NCI-H146 (cell line): ENCODE data around the gene PXYLP1.

Source experiments
- DNase-seq: peaks from one replicate; lab custom pipeline; 2025; lab: John Stamatoyannopoulos, UW

The PXYLP1 gene

DNA sequence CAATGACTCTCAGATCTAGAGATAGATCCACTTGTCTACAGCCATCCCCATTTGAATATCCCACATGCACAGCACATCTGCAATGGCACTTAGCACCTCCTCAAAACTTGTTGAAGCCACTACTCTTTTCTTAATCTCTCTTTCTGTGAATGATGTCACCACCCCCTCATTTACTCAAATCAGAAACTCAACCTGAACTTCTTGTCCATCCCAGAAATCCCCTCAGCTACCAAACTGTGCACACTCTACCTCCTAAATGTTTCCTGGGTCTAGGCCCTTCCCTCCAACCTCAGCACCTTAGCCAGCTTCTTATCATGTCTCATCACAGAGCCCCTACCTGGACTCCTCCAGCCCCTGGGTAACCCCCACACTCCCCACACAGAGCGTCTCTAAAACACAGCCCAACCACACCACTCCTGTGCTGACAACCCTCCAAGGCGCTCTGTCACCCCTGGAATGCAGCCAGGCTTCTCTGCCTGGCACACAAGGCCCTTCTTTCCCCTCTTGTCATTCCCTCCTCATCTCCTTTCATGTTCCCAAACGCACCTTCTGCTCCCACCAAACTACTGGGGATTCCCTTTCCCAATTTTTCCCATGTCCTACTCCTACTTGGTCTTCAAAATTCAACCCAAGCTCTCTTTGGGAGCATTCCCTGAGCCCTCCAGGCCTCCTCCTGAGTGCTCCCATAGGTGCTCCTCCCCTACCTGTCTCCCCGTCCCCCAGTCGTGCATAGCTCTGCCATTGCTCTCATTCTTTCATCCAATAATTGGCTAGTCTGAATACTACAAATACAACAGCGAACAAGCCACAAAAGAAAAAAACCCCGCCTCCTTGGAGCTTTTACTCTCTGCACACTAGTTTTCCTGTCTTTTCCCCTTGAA lies 96.9 kb downstream of the PXYLP1 start:
- no peak for DNase-seq

DNA sequence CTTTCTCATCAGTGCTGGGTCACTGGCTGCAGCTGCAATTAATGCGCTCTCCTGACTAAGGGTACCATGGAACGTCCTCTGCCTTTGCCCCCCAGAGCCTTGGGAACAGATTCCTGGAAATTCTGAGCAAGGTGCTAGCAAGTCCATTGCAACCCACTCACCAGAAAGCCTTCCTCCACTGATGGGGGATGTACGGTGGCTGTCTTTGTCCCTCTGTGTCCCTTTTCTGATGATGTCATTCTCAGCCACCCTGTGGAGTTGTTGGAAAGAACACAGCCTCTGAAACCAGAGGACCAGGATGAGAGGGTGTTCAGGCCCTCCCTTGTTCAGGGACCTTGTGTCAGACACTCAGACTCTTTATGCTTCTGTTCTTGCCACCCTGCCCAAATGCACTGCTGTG lies 98.6 kb downstream of the PXYLP1 start:
- DNase-seq = peak; percentile 76

DNA sequence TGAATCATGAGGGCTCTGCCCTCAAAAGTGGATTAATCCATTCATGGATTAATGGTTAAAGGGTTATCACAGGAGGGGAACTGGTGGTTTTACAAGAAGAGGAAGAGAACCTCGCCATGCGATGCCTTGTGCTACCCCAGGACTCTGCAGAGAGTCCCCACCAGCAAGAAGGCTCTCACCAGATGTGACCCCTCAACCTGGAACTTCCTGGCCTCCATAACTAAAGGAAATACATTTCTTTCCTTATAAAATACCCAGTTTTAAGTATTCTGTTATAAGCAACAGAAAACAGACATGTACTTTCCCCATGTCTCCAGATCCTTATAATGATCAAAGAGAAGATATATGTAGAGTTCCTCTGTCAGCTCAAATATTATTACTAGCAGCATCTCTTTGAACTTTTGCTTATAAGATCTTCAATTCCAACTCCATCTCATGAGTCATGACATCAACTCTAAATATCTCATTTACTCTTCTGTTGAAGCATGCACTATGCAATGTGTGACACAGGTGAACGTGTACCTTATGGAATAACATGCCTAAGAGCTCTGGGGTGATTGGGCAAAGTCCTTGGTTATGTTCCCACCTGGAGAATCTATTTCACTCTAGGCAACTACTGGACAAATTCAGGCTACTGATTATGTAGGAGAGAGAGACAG lies 99.2 kb downstream of the PXYLP1 start:
- no peak for DNase-seq

DNA sequence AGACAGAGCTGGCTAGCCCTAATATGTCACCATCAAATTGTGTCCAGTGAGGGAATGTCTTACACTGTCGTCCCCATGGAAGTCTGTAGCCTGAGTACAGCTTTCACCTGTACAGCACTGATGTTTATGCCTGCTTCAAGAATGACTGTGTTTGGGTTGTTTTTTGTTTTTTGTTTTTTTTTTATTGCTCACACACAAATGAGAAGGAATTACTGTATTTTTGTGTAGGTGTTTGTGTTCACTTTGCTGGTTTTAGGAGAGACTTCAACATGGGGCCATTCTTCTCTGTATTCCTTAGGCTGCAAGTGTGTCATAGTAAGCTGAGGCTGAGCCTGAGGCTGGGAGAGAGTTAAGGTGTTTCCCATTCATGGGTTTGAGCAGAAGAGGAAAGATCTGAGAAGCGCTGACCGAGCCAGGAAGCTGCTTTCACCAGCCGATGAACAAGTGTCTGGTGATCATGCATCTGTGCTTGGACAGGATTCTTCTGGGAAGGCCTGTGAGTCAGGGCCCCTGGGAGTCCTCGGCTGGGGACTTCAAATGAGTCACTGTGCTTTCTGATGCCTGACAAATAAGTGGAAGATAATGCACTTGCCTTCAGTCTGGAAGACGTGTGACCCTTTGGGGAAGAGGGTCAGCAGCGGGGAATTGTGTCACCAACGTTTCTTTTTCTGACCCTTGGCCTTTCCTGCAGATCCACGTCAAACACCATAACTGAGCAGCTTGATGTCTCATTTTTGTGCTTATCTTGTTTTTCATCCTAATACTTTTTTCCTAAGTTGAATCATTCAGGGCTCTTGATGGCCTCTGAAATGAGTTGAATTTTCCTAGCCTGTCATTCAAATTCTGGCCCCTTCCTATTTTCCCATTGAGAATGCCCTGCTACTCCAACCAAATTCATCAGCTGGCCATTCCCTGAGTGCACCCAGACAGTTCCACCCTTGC lies 100.0 kb downstream of the PXYLP1 start:
- no peak for DNase-seq

DNA sequence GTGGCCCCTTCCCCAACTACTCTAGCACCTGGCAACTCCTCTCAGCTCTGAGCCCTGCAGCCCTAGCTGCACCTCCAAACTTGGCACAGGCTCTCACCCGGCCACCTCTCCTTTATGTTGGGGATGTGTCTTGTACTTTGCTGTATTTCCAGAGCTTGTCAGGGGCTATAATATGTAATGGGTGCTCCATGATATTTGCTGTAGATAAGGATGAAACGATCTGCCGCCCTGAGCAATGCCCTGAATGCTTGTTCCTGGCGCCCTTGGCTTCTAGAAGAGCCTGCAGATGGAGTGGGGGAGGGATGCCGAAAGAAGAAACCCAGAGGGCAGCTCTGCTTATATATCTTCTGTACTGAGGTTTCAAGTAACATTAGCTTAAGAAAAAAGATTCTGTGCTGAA lies 100.8 kb downstream of the PXYLP1 start:
- DNase-seq = no peak

DNA sequence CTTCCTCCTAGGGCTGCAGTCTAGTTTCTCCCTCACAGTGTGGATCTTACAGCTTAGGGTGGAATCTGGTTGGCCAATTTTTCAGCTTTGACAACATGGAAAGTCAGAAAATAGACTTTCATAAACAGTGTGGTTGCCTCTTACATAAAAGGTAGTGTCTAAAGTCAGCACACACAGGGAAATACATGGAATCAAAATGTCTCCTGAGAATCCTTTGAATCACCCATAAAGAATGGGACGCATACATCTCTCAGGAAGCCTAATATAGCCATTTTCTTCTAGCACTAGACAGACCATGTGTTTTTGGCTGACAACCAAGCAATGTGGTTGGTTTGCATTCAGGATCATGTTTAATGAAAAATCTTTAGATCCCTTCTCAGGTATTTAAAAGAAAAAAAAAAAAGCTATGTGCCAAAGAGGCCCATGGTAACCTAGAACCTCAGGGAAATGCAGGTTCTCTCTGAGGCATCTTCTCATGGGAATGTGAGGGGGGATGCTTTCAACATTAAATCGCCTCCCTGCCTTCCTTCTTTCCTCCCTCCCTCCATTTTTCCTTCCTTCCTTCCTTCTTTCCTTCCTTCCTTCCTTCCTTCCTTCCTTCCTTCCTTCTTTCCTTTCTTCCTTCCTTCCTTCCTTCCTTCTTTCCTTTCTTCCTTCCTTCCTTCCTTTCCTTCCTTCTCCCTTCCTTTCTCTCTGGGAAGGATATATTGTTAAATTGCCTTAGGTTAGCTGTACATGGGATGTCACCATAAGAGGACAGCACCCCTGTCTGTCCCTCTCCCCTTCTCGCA lies 102.4 kb downstream of the PXYLP1 start:
- no peak for DNase-seq

DNA sequence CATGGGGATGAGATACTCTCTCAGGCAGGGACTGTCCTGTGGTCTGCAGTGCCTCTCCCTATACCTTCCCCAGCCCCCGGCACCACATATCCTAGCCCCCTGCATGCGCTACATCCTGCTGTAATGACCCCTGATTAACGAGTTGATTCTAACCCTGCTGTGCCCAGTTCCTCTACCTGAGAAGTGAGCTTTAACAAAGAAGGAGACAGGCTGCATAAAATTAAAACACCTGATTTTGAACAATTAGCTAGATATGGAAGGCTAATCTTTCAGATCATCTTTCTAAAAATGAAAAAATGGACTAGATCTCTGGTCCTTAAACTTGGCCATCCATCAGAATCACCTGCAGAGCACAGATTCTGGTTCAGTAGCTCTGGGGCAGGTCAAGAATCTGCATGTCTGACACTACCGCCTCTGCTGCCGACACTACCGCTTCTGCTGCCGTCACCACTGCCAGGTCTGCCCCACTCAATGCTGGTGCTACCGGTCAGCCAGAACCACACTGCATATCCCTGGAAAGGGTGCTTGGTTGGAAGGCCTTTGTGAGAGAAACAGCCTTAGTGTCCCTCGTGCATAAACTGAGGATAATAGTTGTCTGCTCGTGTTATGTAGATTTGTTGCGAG lies 103.1 kb downstream of the PXYLP1 start:
- DNase-seq = peak; percentile 72

DNA sequence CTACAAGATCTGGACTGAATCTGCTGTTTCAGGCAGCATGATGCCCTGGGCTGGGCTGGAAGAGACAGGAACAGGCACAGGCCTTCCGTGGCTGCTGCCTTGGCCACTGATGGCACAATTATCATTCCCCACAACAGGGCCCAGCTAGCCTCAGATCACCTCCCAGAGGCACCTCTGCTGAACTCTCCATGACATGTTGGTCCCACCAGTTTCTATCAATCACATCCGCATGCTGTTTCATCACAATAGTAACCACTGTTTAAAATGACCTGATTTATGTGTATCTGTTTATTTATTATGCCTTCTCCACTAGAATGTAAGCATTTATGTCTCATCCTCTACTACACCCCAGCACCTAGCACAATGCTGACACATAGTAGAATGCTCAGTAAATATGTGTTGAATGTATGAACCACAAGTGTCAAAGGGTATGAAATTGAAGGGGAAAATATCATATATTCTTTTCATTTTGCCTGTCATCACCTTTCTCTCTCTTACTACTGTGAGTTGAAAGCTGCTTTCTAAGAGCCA lies 104.0 kb downstream of the PXYLP1 start:
- DNase-seq = peak; percentile 18

DNA sequence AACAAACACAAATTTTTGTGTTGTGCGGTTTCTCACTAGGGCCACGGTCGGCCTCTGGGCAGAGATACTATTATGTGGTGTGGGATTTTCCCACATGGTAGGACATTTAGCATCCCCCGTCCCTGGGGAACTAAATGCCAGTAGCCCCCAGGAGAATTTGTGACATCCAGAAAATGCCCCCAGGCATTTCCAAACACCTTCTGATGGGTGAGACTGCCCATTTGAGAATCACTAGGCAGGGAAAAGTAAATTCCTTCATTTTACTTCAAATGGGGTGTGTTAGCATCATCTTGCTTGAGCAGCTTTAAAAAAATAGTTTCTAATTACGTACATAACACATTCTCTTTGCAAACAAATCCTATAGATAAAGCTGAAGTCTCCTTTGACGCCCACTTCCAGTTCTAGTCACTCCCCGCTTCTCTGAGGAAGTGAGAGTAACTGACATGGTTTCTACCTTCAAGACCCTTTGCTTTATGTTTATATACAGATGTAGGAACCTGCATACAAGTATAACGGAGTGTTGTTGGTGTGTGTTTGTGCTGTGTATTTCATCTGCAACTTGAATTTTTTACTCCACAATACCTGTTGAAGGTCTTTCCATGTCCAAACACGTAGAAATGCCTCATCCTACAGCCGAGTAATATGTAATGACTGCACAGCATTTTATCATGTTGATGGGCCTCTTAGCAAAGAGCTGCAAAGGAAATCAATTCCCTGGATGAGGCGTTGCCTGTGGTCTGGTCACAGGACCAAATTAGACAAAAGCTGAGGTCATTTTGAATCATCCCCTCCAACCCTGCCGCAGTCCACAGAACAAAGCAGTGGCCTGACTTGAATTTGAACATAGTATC lies 105.3 kb downstream of the PXYLP1 start:
- peak; percentile 44 for DNase-seq

DNA sequence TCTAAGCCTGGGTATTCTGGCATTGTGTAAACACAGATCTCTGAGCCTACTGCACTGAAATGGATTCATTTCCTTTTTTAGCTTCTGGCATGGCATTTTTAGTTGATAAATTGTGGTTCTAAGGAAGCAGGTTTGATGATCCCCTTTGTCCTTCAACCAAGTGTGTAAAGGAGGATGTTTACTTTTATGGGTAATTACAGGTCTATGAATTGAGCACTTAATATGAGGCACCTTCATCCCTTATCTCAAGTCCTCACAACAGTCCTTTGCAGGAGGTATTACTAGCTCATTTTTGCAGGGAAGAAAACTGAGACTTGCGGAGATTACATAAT lies 105.9 kb downstream of the PXYLP1 start:
- DNase-seq = peak; percentile 97

DNA sequence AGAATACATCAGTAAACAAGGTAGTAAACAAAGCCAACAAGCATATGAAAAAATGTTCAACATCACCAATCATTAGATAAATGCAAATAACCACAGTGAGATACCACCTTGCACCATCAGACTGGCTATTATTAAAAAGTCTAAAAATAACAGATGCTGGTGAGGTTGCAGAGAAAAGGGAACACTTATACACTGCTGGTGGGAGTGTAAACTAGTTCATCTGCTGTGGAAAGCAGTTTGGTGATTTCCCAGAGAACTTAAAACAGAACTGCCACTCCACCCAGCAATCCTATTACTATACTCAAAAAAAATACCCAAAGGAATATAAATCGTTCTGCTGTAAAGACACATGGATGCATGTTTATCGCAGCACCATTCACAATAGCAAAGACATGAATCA lies 106.4 kb downstream of the PXYLP1 start:
- no peak for DNase-seq

DNA sequence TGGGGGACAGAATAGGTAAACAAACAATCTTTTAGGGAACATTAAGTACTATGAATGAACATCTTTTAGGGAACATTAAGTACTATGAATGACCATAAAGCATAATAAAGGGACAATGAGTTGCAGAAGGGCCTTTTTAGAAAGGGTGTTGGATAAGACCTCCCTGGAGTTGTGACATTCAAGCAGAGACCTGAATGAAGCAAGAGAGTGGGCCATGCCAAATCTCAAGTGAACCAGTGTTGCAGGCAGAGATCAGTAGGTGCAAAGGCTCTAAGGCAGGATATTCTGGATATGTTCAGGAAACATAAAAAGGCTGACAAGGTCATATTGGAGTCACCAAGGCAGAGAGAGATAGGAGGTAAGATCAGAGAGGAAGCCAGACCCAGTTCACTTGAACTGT lies 107.3 kb downstream of the PXYLP1 start:
- DNase-seq = no peak

DNA sequence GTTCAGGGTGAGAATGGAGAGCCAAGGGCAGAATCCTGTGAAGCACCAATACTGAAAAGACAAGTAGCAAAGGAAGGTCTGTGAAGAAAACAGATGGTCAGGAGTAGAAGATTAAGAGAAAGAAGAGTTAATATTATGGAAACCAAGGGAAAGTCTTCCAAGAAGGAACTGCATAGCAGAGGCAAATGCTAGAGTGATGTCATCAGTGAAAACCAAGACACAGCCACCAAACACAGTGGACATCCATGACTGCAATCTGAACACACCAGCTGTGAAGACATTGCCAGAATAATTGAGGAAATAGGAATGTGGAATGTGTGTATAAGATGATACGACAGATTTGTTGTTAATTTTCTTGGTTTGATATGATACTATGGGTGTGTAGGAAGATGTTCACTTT lies 109.9 kb downstream of the PXYLP1 start:
- no peak for DNase-seq

DNA sequence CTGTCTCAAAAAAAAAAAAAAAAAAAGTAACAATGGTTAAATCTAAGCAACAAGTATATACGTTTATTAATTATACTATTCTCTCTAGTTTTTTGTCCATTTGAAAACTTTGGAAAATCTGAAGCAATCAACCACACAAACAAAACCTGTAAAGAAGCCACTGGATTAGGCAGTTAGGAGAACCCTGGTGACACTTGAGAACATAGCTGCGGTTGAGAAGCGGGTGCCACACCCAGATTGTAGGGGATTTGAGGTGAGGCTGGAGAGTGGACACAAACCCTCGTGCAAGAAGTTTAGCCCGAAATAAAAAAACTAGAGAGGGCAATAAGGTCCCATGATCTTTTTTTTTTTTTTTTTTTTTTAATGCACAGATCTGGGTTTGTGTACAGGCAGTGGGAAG lies 110.8 kb downstream of the PXYLP1 start:
- DNase-seq = no peak

DNA sequence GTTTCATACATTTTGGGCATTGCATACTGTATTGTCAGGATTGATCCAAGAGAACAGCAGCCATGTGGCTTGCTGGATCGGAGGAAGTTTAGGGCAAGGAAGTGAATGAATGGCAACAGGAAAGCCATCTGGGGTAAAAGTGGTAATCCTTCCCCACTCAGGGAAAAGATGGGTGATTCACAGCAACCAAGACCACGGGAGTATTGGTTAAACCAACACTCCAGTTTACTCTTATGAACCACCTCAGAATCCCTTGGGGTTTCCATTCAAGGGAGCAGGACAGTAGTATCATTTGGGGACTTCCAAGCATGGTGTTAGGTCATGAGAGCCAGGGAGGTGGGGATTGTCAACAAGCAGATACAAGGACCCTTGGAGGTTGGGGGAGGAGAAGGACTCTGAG lies 111.5 kb downstream of the PXYLP1 start:
- DNase-seq = no peak

DNA sequence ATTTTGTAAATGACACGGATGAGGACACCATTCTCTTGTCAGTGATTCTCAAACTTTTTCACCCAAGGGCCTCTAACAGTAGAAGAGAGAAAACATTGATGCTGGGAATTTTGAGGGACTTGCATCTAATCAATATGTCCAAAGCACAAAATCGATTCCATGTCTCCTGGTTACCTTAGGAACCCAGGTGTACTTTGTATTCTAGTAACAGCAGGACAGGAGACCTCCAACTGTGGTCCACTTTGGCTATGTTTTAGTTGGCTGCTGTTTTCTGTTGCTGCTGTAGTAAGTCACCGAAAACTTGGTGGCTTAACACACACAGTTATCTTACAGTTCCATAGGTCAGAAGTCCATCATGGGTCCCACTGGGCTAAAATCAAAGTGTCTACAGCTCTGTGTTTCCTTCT lies 112.2 kb downstream of the PXYLP1 start:
- DNase-seq = peak; percentile 90
